Amniotic stem cell (primary cell): ENCODE results near the gene NPR2.

Experiments used
- DNase-seq: peaks from one replicate; lab custom pipeline; 2025; lab: John Stamatoyannopoulos, UW

NPR2 gene

GRCh38 chr9:35763803-35764202, 27.6 kb upstream of the NPR2 start:
- DNase-seq = no peak

GRCh38 chr9:35766997-35767396, 24.4 kb upstream of the NPR2 start:
- DNase-seq = no peak

- DNase-seq = no peak
Observed at GRCh38 chr9:35767458-35767857, 23.9 kb upstream of the NPR2 start.

- DNase-seq = no peak
Observed at GRCh38 chr9:35769763-35770162, 21.6 kb upstream of the NPR2 start.

GRCh38 chr9:35771075-35771433, 20.3 kb upstream of the NPR2 start:
- DNase-seq = no peak

GRCh38 chr9:35771534-35771933, 19.9 kb upstream of the NPR2 start:
- DNase-seq = no peak

GRCh38 chr9:35771943-35772342, 19.4 kb upstream of the NPR2 start:
- no peak for DNase-seq

GRCh38 chr9:35774907-35775635, 16.3 kb upstream of the NPR2 start:
- no peak for DNase-seq

GRCh38 chr9:35776018-35776417, 15.4 kb upstream of the NPR2 start:
- no peak for DNase-seq

DNA sequence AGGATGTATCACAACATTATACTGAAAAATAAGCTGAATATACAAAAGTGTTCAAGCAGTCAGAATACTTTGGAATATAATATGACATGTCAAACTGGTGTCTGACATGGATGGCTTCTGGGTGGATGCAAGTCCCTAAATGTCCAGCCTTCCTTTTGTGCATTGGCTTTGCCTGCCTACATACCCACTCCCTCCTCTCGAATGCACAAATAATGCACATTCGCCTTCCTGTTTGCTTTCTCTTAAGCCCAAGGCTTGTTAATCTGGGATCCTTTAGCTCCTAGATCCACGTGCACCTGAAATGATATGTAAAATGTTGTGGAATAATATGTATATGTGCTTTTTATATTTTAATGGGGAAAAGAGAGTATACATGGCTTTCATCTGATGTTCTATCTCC, 12.9 kb upstream of the NPR2 start:
- no peak for DNase-seq

DNA sequence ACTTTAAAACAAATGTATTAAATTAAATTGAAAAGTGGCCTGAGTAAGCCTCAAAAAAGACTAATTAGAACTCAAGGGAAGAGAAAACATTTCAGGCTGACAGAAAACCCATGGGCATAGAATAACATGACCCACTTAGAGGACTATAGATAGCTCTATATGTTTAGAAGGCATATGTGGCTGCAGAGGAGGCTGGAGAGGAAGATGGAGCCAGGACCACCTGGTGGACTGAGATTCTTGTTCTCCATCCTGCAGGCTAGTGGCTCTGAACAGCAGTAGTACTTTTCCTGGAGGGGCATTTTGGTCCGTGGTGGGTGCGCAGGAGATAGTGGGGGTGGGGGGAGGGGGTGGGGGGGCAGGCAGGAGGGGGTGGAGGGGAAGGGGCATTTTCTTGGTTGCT, 10.3 kb upstream of the NPR2 start:
- DNase-seq = no peak

- DNase-seq = no peak
Observed at GRCh38 chr9:35783418-35783817, 8.0 kb upstream of the NPR2 start.

DNA sequence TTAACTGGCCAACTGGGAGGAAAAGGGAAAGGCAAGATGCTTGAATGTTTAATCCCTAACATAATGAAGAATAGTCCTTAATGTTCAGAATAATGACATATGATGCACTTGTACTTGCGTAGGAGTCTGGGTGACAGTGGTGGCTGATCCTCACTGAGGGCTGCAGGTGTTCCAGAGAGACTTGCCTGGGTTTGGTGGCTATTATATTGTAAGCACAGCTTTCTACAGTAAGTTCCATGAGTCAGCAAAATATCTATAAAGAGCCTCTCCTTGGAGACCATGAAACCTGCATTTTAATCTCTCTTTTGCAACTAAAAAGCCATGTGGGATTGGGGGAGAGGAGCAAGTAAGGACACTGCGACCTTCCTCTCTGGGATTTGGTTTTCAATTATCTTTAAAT, 1.9 kb upstream of the NPR2 start:
- no peak for DNase-seq

GRCh38 chr9:35790025-35790384, 1.4 kb upstream of the NPR2 start:
- DNase-seq = no peak

DNA sequence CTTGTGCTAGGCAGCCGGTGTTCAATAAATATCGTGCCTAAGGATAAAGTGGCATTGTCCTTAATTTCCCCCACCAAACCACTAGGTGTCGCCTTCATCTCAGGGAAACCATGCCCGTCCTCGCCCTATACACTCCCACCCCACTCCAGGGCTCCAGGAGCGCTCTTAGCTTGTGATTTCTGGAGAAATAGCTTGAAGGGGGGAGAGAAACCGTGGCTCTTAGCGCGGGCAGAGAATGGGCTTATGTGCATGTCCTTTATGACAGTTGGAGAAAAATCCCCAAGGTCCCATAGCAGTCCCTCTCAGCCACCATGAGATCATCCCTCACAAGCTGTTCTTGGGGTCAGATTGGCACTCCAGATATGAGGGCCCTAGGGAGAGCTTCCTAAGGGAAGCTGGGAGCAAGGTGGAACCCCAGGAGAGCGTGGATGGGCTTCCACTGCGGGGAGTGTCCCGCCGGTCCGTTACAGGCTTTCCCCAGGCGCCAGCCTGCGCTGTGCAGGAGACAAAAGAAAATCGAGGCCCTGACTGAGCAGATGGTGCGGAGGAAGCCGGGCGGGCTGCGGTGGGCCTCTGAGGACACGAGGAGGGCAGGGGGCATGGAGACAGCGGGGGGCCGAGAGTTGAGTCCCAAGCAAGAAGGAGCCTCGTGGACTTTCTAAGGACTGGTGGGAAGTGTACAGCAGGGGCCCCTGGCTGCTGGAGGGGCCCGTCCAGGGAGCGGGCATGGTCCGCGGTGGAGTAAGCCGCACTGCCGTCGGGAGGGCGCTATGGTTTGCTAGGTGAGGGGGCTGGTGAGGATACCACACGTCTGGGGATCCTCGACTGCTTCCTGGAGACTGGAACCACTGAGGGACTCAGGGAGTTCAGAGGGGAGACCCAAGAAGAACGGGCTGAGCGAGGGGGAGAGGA, 750 bp upstream of the NPR2 start:
- peak; percentile 59 for DNase-seq

GRCh38 chr9:35792024-35792813, 828 bp downstream of the NPR2 start:
- DNase-seq = no peak

DNA sequence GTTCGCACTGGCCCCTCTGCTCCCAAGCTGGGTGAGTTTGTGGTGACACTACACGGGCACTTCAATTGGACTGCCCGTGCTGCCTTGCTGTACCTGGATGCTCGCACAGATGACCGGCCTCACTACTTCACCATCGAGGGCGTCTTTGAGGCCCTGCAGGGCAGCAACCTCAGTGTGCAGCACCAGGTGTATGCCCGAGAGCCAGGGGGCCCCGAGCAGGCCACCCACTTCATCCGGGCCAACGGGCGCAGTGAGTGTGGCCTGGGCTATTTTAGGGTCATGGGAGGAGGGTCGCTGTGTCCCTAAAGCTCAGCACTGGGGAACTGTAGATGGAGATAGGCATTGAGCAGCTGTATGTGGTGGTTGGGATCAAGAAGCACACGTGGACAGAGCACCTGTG, 1.4 kb downstream of the NPR2 start:
- no peak for DNase-seq

- DNase-seq = no peak
Observed at GRCh38 chr9:35793461-35793860, 2.1 kb downstream of the NPR2 start.

- no peak for DNase-seq
Observed at GRCh38 chr9:35795695-35796094, 4.3 kb downstream of the NPR2 start.

DNA sequence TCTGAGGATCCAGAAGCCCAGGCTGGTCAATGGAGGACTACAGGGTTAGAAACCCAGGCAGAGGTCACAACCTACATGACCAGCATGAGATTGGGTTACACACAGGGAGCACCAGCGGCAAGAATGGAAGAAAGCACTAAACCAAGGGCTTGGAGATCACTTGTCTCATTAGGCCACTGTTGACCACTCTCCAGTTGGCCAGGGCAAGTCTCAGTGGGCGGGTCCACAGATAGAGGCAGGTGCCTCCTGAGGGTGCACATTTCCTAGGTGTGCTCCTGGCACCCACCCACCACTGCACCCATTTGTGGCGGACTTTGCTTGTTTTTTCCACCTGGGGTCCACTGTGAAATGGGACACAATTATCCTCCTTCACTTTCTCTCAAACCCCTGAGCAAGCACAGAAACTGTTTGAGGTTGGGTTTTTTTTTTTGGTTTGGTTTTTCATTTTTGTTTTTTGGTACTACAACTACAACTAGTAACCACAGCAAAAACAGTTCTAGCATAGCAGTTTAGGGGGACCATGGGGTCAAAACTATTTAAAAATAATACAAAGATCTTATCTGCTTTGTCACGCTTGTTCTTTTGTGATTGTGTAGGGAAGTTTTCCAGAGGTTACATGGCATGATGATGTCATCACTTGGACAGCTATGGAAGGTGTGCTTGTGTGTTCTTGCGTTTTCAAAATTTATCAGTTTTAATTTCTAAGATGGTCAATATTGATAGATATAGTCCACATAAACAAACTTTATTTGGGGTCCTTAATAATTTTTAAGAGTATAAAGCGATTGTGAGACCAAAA, 6.1 kb downstream of the NPR2 start:
- DNase-seq = no peak

- DNase-seq = peak; percentile 13
Observed at GRCh38 chr9:35798658-35799374, 7.4 kb downstream of the NPR2 start.
